OCI-LY7 (cell line): ENCODE results near the gene KLHL22. TPM values are rescaled to one million over a fixed set of nuclear protein-coding genes. Genes with fewer than 3 reads are reported as not detected.

Experiments
- BruUV-seq: library from RNA; stranded (reverse); fragments of 400-500 nt; replicated peaks from 2 replicates; lab custom pipeline; 2021; lab: Mats Ljungman, UMichigan
- CTCF ChIA-PET: fragments of 300-600 bp; sonication (Branson Sonifier 250); formaldehyde crosslinking; loops from one replicate; lab custom pipeline; 2022; ENCODE audit warnings: antibody characterized with exemption; ENCODE audit not compliant: unreplicated experiment; lab: Charles Lee
- POLR2A ChIA-PET: fragments of 300-600 bp; sonication (Branson Sonifier 250); formaldehyde crosslinking; loops from one replicate; lab custom pipeline; 2022; ENCODE audit warnings: antibody characterized with exemption; lab: Charles Lee
- DNase-seq: peaks from one replicate; pipeline ENCODE4 v3.0.0-alpha.2; 2015; ENCODE audit warnings: low spot score
- H2AFZ ChIP-seq: fragments of 200-600 bp; sonication (generic), shearing (Covaris generic); 2 replicates; pipeline ENCODE4 v1.6.1; 2014; ENCODE audit warnings: mild to moderate bottlenecking, antibody characterized with exemption, low read length, moderate library complexity
- H3K27ac ChIP-seq: fragments of 200-600 bp; sonication (generic); 2 replicates; pipeline ENCODE4 v1.5.1; 2014; ENCODE audit warnings: mixed run types, low read depth, mild to moderate bottlenecking, moderate library complexity, low read length, inconsistent platforms; ENCODE audit not compliant: poor library complexity, severe bottlenecking
- H3K36me3 ChIP-seq: fragments of 200-600 bp; sonication (generic); 2 replicates; pipeline ENCODE4 v1.6.1; 2014; ENCODE audit warnings: mild to moderate bottlenecking, antibody characterized with exemption, low read length, moderate library complexity, mixed read lengths; ENCODE audit not compliant: insufficient read depth
- H3K4me1 ChIP-seq: fragments of 200-600 bp; sonication (generic); 2 replicates; pipeline ENCODE4 v1.5.1; 2014; ENCODE audit warnings: mild to moderate bottlenecking, low read length; ENCODE audit not compliant: insufficient read depth, poor library complexity, severe bottlenecking
- H3K4me2 ChIP-seq: fragments of 200-600 bp; sonication (generic); 2 replicates; pipeline ENCODE4 v1.6.1; 2014; ENCODE audit warnings: mild to moderate bottlenecking, low read length
- H3K4me3 ChIP-seq: fragments of 200-600 bp; sonication (generic); 2 replicates; pipeline ENCODE4 v1.5.1; 2014; ENCODE audit warnings: mild to moderate bottlenecking, low read depth, low read length; ENCODE audit not compliant: poor library complexity, severe bottlenecking
- H3K79me2 ChIP-seq: fragments of 200-600 bp; sonication (generic); 2 replicates; pipeline ENCODE4 v1.6.1; 2016; ENCODE audit warnings: low read depth, mild to moderate bottlenecking, low read length, moderate library complexity, mixed read lengths; ENCODE audit not compliant: insufficient read depth
- H3K9me2 ChIP-seq: fragments of 200-600 bp; sonication (generic); 2 replicates; pipeline ENCODE4 v1.6.1; 2016; ENCODE audit warnings: mild to moderate bottlenecking, low read length, mixed read lengths; ENCODE audit not compliant: insufficient read depth
- H3K9me3 ChIP-seq: fragments of 200-600 bp; sonication (generic); 2 replicates; pipeline ENCODE4 v1.6.1; 2014; ENCODE audit warnings: mild to moderate bottlenecking, mixed run types, low read length, mixed read lengths
- H4K20me1 ChIP-seq: fragments of 200-600 bp; sonication (generic); 2 replicates; pipeline ENCODE4 v1.6.1; 2014; ENCODE audit warnings: mild to moderate bottlenecking, antibody characterized with exemption, low read length, moderate library complexity, mixed read lengths; ENCODE audit not compliant: insufficient read depth
- EZH2phosphoT487 ChIP-seq: fragments of 200-600 bp; sonication (generic); IDR thresholded peaks from 2 replicates; pipeline ENCODE4 v1.6.1; 2018; ENCODE audit warnings: low read depth, borderline replicate concordance, mild to moderate bottlenecking, mixed run types, antibody characterized with exemption, low read length, moderate library complexity, mixed read lengths
- intact Hi-C: fragments of 100-400 bp; cut with micrococcal nuclease; formaldehyde crosslinking; loops from one replicate; pipeline ENCODE4 v1.10.0; 2022; ENCODE audit not compliant: unreplicated experiment
- total RNA-seq, 2 experiments: library from RNA; depleted of rRNA in 1 of 2; stranded (reverse); fragments of >200 nt in 1 of 2; shearing (Covaris generic) in 1 of 2; gene quantifications; 2 replicates each; pipeline ENCODE4 v1.2.3, GENCODE V29; 2014 to 2022
- TF ChIP-seq, protein P1 (sequence below): fragments of 200-600 bp; sonication (generic); conservative IDR thresholded peaks from 2 replicates; pipeline ENCODE4 v1.5.1; 2014; ENCODE audit warnings: mild to moderate bottlenecking, antibody characterized with exemption, low read length, moderate library complexity, mixed read lengths

The KLHL22 gene
- total RNA-seq, 2 experiments from 2014 or later = 14.8 to 38.1 TPM

DNA sequence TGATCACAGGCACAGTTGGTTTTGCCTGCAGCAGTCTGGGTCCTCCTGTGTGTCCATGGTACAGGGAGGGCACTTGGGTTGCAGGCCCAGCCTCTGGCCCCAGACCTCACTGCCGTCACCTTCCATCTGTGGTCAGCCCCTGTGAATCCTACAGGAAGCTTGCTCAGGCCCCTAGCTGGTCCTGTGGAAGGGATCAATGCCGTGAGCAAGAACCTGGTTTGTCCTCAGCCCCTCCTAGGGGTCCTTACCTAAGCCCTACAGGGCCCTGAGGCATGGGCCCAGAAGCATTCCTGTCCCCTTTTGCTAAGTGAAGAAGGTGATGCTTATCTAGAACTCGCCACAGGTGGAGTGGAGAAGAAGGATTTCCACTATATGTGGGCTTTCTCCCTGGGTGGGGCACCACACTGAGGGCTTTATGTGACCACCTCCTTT, 41.7 kb upstream of the KLHL22 start:
- DNase-seq = no peak
- Histone ChIP-seq H3K4me2 (no peak overlapping the region), H3K27ac (no peak overlapping the region), H3K4me1 (no peaks in the 10 kb centered on the region), H3K79me2 (no peaks in the 10 kb centered on the region), H3K9me3 (no peaks in the 10 kb centered on the region), H2AFZ (no peak overlapping the region), H3K36me3 (peaks cover 71% of the 10 kb centered on the region), H3K9me2 (no peaks in the 10 kb centered on the region), H3K4me3 (no peak overlapping the region), H4K20me1 (0 out of 2 replicates have a peak, but pooled peaks cover 4% of the 10 kb centered on the region)
- TF ChIP-seq EZH2phosphoT487 = no peak
- intact Hi-C loops = no loop called here
- ChIA-PET CTCF (no interaction called here), POLR2A (interaction anchor here (0.6 kb wide), 1 partner anchor 57 kb away, joined by 4 read pairs; no protein-coding TSS in a partner anchor)
- BruUV-seq = no TSS peak

DNA sequence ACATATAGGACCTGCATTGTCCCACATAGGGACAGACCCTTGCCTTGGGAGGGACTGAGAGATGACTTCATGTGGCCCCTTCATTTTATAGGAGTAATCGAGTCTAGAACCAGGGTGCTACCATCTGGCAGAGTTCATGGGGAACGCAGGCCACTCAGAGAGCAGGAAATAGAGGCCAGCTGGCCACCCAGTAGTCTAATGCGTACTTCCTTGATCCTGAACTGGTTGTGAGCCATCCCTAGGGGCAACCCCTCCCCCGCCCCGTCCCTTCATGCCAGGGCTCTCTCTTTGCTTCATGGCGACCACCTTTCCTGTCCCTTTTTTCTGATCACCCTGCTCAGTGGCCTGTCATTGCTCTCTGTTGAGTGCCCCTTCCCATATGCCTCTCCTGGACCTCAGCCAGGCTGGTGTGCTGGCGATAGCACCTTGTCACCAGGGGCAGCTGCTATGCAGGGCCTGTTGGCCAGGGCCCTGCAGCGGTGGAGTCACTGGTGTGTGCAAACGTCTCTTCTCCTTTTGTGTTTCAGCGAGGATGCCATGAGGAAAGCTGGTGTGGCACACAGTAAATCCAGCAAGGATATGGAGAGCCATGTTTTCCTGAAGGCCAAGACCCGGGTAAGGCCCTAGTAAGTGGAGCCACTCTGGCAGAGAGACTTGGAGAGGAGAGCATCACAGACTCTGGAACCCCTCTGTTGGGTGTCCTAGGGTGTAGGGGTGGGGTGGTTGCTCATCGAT, 41.2 kb upstream of the KLHL22 start:
- H3K9me2 ChIP-seq = no peaks in the 10 kb centered on the region
- 0 out of 2 replicates have a peak, but pooled peaks cover 4% of the 10 kb centered on the region for H4K20me1 ChIP-seq
- no peaks in the 10 kb centered on the region for H3K4me1 ChIP-seq
- H2AFZ ChIP-seq = no peak overlapping the region
- BruUV-seq = no TSS peak
- TF ChIP-seq, protein P1, sequence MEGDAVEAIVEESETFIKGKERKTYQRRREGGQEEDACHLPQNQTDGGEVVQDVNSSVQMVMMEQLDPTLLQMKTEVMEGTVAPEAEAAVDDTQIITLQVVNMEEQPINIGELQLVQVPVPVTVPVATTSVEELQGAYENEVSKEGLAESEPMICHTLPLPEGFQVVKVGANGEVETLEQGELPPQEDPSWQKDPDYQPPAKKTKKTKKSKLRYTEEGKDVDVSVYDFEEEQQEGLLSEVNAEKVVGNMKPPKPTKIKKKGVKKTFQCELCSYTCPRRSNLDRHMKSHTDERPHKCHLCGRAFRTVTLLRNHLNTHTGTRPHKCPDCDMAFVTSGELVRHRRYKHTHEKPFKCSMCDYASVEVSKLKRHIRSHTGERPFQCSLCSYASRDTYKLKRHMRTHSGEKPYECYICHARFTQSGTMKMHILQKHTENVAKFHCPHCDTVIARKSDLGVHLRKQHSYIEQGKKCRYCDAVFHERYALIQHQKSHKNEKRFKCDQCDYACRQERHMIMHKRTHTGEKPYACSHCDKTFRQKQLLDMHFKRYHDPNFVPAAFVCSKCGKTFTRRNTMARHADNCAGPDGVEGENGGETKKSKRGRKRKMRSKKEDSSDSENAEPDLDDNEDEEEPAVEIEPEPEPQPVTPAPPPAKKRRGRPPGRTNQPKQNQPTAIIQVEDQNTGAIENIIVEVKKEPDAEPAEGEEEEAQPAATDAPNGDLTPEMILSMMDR = no peak
- TF ChIP-seq EZH2phosphoT487 = no peak
- H3K79me2 ChIP-seq = no peaks in the 10 kb centered on the region
- no peak for DNase-seq
- H3K4me2 ChIP-seq = no peak overlapping the region
- no peak overlapping the region for H3K27ac ChIP-seq
- no peaks in the 10 kb centered on the region for H3K9me3 ChIP-seq
- H3K4me3 ChIP-seq = no peak overlapping the region
- H3K36me3 ChIP-seq = peaks cover 65% of the 10 kb centered on the region
- intact Hi-C loops = no loop called here
- ChIA-PET POLR2A (no interaction called here), CTCF (no interaction called here)

DNA sequence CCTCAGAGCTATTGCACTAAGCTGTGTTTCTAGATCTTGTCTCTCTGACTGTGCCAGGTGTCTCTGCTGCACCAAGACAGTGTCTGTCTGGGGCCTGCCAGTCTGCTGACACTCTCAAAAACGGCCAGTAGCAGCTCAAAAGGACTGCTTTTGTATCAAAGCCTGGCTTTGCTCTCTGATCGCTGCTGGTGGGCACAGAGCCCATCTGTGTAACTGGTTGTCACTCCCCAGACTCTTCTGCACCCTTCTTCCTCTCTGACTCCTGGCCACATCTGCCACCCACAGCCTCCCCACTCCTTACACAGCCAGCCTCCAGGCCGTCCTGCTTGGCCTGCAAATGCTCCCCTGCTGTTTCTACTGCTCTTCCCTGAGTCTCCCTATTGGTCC, 38.3 kb upstream of the KLHL22 start:
- Histone ChIP-seq H4K20me1 (0 out of 2 replicates have a peak, but pooled peaks cover 4% of the 10 kb centered on the region), H3K4me1 (no peaks in the 10 kb centered on the region), H3K9me2 (no peaks in the 10 kb centered on the region), H3K4me2 (no peak overlapping the region), H3K4me3 (no peak overlapping the region), H2AFZ (no peak overlapping the region), H3K36me3 (peaks cover 60% of the 10 kb centered on the region), H3K79me2 (no peaks in the 10 kb centered on the region), H3K9me3 (no peaks in the 10 kb centered on the region), H3K27ac (no peak overlapping the region)
- ChIA-PET POLR2A (no interaction called here), CTCF (no interaction called here)
- no peak for TF ChIP-seq EZH2phosphoT487
- TF ChIP-seq, protein P1 = no peak
- intact Hi-C loops = no loop called here
- BruUV-seq = no TSS peak
- no peak for DNase-seq
